ENCODE data around the gene GOLGA1.

DNA sequence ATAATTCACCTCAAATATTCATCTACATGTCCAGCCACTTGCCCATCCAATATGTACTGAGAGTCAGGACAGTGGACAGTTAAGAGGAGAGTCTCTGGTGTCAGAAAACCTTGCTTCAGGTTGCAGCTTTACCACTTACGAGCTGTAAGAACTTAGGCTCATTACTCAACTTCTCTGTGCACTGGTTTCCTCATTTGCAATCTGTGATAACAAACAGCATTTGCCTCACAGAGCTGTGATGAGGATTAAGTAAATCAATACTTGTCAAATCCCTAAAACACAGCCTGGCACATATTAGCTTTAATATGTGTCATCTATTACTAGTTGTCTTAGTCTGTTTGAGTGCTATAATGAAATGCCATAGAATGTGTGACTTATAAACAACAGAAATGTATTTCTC lies 8.6 kb downstream of the GOLGA1 start:
- no peak for TF ChIP-seq POLR2A (IDR thresholded peaks at IDR 0.05)
- no peak for TF ChIP-seq EP300 (IDR thresholded peaks at IDR 0.05)
- TF ChIP-seq, protein P1, sequence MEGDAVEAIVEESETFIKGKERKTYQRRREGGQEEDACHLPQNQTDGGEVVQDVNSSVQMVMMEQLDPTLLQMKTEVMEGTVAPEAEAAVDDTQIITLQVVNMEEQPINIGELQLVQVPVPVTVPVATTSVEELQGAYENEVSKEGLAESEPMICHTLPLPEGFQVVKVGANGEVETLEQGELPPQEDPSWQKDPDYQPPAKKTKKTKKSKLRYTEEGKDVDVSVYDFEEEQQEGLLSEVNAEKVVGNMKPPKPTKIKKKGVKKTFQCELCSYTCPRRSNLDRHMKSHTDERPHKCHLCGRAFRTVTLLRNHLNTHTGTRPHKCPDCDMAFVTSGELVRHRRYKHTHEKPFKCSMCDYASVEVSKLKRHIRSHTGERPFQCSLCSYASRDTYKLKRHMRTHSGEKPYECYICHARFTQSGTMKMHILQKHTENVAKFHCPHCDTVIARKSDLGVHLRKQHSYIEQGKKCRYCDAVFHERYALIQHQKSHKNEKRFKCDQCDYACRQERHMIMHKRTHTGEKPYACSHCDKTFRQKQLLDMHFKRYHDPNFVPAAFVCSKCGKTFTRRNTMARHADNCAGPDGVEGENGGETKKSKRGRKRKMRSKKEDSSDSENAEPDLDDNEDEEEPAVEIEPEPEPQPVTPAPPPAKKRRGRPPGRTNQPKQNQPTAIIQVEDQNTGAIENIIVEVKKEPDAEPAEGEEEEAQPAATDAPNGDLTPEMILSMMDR (IDR thresholded peaks at IDR 0.05) = no peak
